A673 (cell line): ENCODE data around the gene FERMT2.

Experiments
- EZH2 ChIP-seq: fragments of 200-600 bp; sonication (generic); IDR thresholded peaks from 2 replicates; pipeline ENCODE4 v1.6.1; 2017; ENCODE audit warnings: borderline replicate concordance, low read depth, mild to moderate bottlenecking, mixed read lengths, antibody characterized with exemption, low read length; ENCODE audit not compliant: poor library complexity, severe bottlenecking
- TF ChIP-seq, protein P1 (sequence below): fragments of 300-800, 200-600 bp; sonication (generic); conservative IDR thresholded peaks from 2 replicates; pipeline ENCODE4 v1.5.1; 2017; ENCODE audit warnings: low read depth, mild to moderate bottlenecking, antibody characterized with exemption, low read length, moderate library complexity, mixed read lengths

DNA sequence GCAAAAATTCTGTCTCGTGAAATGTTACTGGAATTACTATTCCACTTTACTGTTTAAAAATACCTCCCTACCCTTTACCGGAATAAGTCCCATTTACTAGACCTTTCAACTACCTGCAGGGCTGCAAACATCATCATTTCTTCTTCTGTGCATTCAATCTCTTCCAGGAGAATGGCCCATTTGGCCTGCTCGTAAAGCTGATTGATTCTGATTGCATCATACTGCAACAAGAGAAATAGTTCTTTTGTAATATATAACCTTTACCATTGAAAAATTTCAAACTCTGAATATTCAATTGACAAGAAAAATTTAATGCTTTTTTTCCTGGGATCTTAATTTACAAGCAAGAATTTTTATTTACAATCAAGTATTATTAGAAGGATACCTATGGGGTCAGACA is 72.4 kb downstream of the FERMT2 start:
- TF ChIP-seq, protein P1, sequence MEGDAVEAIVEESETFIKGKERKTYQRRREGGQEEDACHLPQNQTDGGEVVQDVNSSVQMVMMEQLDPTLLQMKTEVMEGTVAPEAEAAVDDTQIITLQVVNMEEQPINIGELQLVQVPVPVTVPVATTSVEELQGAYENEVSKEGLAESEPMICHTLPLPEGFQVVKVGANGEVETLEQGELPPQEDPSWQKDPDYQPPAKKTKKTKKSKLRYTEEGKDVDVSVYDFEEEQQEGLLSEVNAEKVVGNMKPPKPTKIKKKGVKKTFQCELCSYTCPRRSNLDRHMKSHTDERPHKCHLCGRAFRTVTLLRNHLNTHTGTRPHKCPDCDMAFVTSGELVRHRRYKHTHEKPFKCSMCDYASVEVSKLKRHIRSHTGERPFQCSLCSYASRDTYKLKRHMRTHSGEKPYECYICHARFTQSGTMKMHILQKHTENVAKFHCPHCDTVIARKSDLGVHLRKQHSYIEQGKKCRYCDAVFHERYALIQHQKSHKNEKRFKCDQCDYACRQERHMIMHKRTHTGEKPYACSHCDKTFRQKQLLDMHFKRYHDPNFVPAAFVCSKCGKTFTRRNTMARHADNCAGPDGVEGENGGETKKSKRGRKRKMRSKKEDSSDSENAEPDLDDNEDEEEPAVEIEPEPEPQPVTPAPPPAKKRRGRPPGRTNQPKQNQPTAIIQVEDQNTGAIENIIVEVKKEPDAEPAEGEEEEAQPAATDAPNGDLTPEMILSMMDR = no peak
- TF ChIP-seq EZH2 = no peak
